IMR-90 (cell line): ENCODE measurements around the gene CYP24A1.

Experiments
- CTCF ChIP-seq: conservative IDR thresholded peaks from 2 replicates; pipeline ENCODE4 v1.5.1; 2012; ENCODE audit warnings: mild to moderate bottlenecking, low read depth, low read length, improper control_type of control experiment
- POLR2A ChIP-seq: IDR thresholded peaks from 2 replicates; pipeline ENCODE4 v1.6.1; 2012; ENCODE audit warnings: mild to moderate bottlenecking, low read depth, low read length
- RAD21 ChIP-seq: IDR thresholded peaks from 2 replicates; pipeline ENCODE4 v1.6.1; 2012; ENCODE audit warnings: low read length, improper control_type of control experiment
- RCOR1 ChIP-seq: IDR thresholded peaks from 2 replicates; pipeline ENCODE4 v1.6.1; 2012; ENCODE audit warnings: mild to moderate bottlenecking, low read length, improper control_type of control experiment; ENCODE audit not compliant: insufficient replicate concordance

- TF ChIP-seq POLR2A = no peak
- no peak for TF ChIP-seq CTCF
- TF ChIP-seq RAD21 = no peak
- TF ChIP-seq RCOR1 = no peak
Observed at GRCh38 chr20:54218470-54218869, 44.7 kb upstream of the CYP24A1 start.
